ENCODE data around the gene TEX10. TPM values are rescaled to one million over a fixed set of nuclear protein-coding genes. Genes with fewer than 3 reads are reported as not detected.
"Not testable (repeated sequence)": the region's sequence is repeated elsewhere in the genome, so short reads cannot be mapped to it uniquely, and the experiment has no call there.

The TEX10 gene
- polyA plus RNA-seq, 2 of the 4 experiments (the other 2 are of a cell fraction) = 22.1 to 37.0 TPM

DNA sequence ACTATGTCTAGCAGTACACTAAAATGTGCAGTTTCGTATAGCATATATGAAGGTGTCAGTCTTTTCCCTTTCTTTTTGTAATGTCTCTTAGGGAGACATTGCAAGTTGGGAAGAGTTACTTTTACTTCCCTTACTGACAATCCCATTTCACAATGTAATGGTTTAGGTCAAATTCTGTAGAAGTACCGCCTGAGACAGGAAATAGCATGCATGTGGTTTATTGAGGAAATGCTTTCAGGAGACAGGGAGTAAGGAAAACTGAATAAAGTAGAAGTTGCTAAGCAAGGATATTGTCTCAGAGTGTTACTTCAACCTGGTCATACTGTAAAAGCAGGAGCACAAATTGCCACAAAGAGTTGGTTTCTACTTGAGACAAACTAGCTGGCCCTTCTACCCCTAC is 42.1 kb upstream of the TEX10 start:
- DNase-seq (ENCODE audit: low read depth in 1 of 2, low spot score in 1 of 2) (no peak), FAIRE-seq (no peak), ATAC-seq (no peak)
- Histone ChIP-seq H3K4me2 (no peak overlapping the region), H3K27ac (no peak overlapping the region), H3K4me3 (no peak overlapping the region), H3K9me3 (no peaks in the 10 kb centered on the region), H3K4me1 (no peaks in the 10 kb centered on the region; the same call in 2 of the 3 replicates)
- CTCF ChIA-PET = no interaction called here
- TF ChIP-seq RNF2 (IDR thresholded peaks at IDR 0.05; ENCODE audit: borderline replicate concordance, low read depth) (no peak), MAX (IDR thresholded peaks at IDR 0.05) (no peak), HEYL (CRISPR knock-in tag; IDR thresholded peaks at IDR 0.05) (no peak), FOSL2 (IDR thresholded peaks at IDR 0.05) (no peak), FOSL2 (CRISPR knock-in tag; IDR thresholded peaks at IDR 0.05) (no peak)
- TF ChIP-seq, protein P1, sequence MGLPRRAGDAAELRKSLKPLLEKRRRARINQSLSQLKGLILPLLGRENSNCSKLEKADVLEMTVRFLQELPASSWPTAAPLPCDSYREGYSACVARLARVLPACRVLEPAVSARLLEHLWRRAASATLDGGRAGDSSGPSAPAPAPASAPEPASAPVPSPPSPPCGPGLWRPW (IDR thresholded peaks at IDR 0.05) = no peak
- TF ChIP-seq, protein P2, sequence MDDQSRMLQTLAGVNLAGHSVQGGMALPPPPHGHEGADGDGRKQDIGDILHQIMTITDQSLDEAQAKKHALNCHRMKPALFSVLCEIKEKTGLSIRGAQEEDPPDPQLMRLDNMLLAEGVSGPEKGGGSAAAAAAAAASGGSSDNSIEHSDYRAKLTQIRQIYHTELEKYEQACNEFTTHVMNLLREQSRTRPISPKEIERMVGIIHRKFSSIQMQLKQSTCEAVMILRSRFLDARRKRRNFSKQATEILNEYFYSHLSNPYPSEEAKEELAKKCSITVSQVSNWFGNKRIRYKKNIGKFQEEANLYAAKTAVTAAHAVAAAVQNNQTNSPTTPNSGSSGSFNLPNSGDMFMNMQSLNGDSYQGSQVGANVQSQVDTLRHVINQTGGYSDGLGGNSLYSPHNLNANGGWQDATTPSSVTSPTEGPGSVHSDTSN (IDR thresholded peaks at IDR 0.05) = no peak
- POLR2A ChIA-PET = no interaction called here
- WGBS (ENCODE audit: missing lambda C conversion rate) = 97% methylated on average over 2 of the region's 2 CpGs

DNA sequence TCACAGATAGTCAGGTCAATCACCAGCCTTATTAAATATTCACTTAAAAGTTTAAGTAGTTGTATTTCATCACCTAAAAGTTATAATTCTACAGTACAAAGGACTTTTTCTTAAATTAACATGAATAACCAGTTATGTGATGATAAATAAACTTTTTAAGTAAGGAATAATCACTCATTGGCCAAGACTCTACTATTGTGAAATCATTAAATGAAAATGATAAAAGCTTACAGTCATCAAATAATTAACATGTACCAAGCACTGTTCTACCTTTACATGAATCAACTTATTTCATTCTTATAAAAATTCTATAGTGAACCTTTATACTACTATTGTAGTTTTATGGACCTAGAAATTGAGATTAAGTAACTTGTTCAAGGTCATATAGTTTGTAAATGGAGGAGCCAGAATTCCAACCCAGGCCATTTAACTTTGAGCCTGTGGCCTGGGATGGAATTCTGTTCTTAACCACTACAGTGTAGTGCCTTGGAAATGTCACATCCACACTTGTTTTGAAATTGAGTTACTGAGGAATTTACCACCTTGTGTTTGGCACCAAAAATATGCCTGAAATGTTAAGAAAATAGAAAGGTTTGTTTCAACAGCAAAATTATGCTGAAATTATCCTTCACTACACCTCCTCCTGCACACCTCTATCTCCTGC is 41.4 kb upstream of the TEX10 start:
- no peaks in the 10 kb centered on the region; the same call in 2 of the 3 replicates for H3K4me1 ChIP-seq
- FAIRE-seq = peak; percentile 65
- TF ChIP-seq HMGXB4 (CRISPR knock-in tag; IDR thresholded peaks at IDR 0.05; ENCODE audit: borderline replicate concordance) (no peak), NR3C1 (IDR thresholded peaks at IDR 0.05) (no peak), GATA3 (IDR thresholded peaks at IDR 0.05; ENCODE audit: borderline replicate concordance) (no peak), KDM1A (IDR thresholded peaks at IDR 0.05; ENCODE audit: low read depth) (no peak), ATOH8 (CRISPR knock-in tag; IDR thresholded peaks at IDR 0.05; ENCODE audit: low read depth) (no peak), HOXA7 (CRISPR knock-in tag; IDR thresholded peaks at IDR 0.05) (no peak), RAD21 (conservative IDR thresholded peaks at IDR 0.05 in 1 of 2, IDR thresholded peaks at IDR 0.05 in 1 of 2) (no peak), POLR2AphosphoS2 (conservative IDR thresholded peaks at IDR 0.05; ENCODE audit: low read length) (no peak), ZSCAN20 (CRISPR knock-in tag; IDR thresholded peaks at IDR 0.05) (no peak), CHD2 (IDR thresholded peaks at IDR 0.05; ENCODE audit: low read length, partially characterized antibody) (no peak), ELK1 (IDR thresholded peaks at IDR 0.05; ENCODE audit: low read depth, low read length) (no peak), ESRRA (IDR thresholded peaks at IDR 0.05; ENCODE audit: borderline replicate concordance, low read length) (no peak), EP300 (IDR thresholded peaks at IDR 0.05) (no peak)
- TF ChIP-seq, protein P3, sequence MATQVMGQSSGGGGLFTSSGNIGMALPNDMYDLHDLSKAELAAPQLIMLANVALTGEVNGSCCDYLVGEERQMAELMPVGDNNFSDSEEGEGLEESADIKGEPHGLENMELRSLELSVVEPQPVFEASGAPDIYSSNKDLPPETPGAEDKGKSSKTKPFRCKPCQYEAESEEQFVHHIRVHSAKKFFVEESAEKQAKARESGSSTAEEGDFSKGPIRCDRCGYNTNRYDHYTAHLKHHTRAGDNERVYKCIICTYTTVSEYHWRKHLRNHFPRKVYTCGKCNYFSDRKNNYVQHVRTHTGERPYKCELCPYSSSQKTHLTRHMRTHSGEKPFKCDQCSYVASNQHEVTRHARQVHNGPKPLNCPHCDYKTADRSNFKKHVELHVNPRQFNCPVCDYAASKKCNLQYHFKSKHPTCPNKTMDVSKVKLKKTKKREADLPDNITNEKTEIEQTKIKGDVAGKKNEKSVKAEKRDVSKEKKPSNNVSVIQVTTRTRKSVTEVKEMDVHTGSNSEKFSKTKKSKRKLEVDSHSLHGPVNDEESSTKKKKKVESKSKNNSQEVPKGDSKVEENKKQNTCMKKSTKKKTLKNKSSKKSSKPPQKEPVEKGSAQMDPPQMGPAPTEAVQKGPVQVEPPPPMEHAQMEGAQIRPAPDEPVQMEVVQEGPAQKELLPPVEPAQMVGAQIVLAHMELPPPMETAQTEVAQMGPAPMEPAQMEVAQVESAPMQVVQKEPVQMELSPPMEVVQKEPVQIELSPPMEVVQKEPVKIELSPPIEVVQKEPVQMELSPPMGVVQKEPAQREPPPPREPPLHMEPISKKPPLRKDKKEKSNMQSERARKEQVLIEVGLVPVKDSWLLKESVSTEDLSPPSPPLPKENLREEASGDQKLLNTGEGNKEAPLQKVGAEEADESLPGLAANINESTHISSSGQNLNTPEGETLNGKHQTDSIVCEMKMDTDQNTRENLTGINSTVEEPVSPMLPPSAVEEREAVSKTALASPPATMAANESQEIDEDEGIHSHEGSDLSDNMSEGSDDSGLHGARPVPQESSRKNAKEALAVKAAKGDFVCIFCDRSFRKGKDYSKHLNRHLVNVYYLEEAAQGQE (IDR thresholded peaks at IDR 0.05) = no peak
- TF ChIP-seq, protein P2 (IDR thresholded peaks at IDR 0.05) = no peak
- H3K4me2 ChIP-seq = no peak overlapping the region
- H3K27ac ChIP-seq = no peak overlapping the region
- no peak for DNase-seq (ENCODE audit: low read depth in 1 of 2, low spot score in 1 of 2)
- ChIA-PET CTCF (no interaction called here), POLR2A (no interaction called here)
- no peak overlapping the region for H3K4me3 ChIP-seq
- ATAC-seq = no peak
- H3K9me3 ChIP-seq = no peaks in the 10 kb centered on the region

DNA sequence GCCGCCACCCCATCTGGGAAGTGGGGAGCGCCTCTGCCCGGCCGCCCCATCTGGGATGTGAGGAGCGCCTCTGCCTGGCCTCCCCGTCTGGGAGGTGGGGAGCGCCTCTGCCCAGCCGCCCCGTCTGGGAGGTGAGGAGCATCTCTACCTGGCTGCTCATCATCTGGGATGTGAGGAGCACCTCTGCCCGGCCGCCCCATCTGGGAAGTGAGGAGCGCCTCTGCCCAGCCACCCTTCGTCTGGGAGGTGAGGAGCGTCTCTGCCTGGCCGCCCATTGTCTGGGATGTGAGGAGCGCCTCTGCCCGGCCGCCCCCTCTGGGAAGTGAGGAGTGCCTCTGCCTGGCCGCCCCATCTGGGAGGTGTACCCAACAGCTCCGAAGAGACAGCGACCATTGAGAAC is 40.2 kb upstream of the TEX10 start:
- CTCF ChIA-PET; H3K9me3 ChIP-seq; POLR2A ChIA-PET; H3K27ac ChIP-seq; FAIRE-seq; ATAC-seq; DNase-seq (ENCODE audit: low read depth in 1 of 2, low spot score in 1 of 2); H3K4me1 ChIP-seq; H3K4me3 ChIP-seq; H3K4me2 ChIP-seq: not testable (repeated sequence)
- 100% methylated on average over 6 of the region's 21 CpGs for WGBS (ENCODE audit: missing lambda C conversion rate)
